K562 (cell line): ENCODE data around the gene ASCC2.

Source experiments
- JUND ChIP-seq, 2 experiments: IDR thresholded peaks; 2 replicates in 1 of 2; 3 replicates in 1 of 2; pipeline ENCODE4 v1.6.1; 2011; ENCODE audit warnings: borderline replicate concordance in 2 of 2, low read depth in 2 of 2, low read length in 2 of 2, improper control_type of control experiment in 1 of 2, missing biosample characterization in 1 of 2, missing genetic modification characterization in 1 of 2, missing genetic modification reagents in 1 of 2
- ZNF583 ChIP-seq: fragments of 250-450 bp; sonication (Bioruptor Pico); IDR thresholded peaks from 2 replicates; pipeline ENCODE4 v1.4.0; 2020

DNA sequence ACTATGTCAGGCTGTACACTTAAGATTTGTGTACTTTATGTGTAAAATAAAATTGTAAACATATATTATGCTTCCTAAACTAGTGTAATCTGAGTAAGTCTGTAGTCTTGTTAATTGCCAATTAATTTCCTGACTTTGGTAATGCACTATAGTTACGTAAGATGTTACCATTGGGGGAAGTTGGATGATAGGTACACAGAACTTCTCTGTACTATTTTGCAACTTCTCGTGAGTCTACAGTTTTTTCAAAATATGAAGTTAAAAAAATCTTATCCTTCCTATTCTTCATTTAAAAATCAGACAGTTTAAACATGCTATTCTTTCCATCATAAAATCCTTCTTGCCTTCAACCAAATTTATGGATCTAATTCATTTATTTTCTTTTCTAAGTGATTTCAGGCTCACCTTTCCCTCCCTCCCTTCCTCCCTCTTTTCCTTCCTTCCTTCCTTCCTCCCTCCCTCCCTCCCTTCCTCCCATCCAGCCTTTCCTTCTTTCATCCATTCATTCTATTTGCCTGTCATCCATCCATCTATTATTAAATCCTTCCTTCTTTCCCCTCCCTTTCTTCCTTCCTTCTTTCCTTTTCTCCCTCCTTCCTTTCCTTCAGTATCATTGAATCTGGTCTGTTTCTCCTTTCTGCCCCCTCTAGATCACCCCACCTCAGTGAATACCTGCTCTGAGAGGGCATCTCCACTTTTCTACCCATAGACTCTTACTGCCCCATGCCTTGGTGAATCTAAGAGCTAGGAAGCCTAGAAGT is 22.1 kb upstream of the ASCC2 start:
- TF ChIP-seq JUND (IDR thresholded peaks at IDR 0.05; ENCODE audit: borderline replicate concordance, low read depth, low read length) (no peak), JUND (tag; IDR thresholded peaks at IDR 0.05; ENCODE audit: borderline replicate concordance, low read depth, low read length) (no peak), ZNF583 (no peak)
